Measurements from ENCODE around the gene SPDYE4.

SPDYE4 gene

DNA sequence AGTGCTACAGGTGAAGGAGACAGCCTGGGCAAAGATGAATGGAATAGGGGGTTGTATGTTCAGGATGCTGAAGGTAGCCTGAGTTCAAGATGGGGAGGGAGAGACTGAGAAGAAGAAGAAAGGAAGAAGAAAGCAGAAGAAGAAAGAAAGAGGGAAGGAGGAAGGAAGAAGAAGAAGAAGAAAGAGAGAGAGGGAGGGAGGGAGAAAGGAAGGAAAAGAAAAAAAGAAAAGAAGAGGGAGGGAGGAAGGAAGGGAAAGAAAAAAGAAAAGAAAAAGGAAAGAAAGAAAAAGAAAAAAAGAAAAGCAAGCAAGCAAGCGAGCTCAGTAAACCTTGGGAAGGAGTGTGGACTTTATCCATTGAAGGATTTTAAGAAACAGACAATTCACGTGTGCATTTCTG lies 21.6 kb downstream of the SPDYE4 start:
- DNase-seq = no peak

- no peak for DNase-seq
Measured at GRCh38 chr17:8736362-8736761, 22.0 kb downstream of the SPDYE4 start.

- DNase-seq = no peak
Measured at GRCh38 chr17:8735336-8735939, 22.9 kb downstream of the SPDYE4 start.

DNA sequence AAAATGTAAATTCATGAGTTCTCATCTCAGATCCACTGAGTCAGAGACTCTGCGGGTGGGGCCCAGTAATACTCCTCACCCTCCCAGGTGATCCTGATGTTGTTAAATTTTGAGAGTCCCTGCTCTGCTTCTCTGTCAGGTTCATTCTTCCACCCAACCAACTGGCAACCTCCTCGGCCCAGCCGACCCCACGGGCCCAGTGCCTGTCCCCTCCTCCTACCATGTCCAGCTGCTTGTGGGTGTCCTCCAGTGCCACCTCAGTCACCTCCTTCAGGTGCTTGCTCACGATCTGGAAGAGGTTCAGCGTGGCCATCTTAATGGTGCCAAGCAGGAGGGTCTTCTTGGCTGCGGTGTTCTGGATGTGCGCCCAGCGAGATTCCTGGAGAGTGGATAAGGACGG lies 23.5 kb downstream of the SPDYE4 start:
- no peak for DNase-seq

DNA sequence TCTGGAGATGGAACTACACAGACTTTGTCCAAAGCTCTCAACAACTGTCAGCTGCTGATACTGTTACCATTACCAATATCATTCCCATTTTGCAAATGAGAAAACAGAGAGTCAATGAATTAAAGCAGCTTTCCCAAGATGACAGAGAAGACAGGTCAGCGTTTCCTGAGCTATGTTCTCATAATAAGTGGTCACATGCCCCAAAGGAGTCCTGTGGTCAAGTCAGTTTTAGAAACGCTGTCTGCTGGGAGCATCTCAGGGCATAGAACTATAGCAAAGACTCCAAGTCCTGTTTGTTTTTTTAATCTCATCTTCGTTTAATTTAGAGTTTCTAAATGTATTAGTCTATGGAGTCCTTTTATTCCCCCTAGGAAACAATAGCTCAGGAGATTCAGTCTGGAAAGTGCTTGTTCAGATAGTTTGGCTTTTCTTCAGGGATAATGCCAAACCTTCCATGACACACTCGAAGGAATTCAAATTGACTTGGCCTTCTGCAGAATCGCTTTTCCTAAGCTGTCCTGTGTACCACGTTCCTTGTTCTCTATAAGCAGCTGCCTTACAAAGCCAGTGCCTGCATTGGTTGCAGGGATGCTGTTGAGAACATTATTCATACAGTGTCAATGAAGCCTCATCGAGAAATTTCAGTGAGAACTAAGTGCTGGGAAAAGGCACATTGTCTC lies 25.8 kb downstream of the SPDYE4 start:
- DNase-seq = no peak

- no peak for DNase-seq
Measured at GRCh38 chr17:8729860-8730259, 28.5 kb downstream of the SPDYE4 start.

GRCh38 chr17:8729421-8729820 lies 28.9 kb downstream of the SPDYE4 start:
- DNase-seq = no peak

GRCh38 chr17:8728971-8729370 lies 29.4 kb downstream of the SPDYE4 start:
- DNase-seq = no peak

- no peak for DNase-seq
Measured at GRCh38 chr17:8728251-8728938, 30.0 kb downstream of the SPDYE4 start.

DNA sequence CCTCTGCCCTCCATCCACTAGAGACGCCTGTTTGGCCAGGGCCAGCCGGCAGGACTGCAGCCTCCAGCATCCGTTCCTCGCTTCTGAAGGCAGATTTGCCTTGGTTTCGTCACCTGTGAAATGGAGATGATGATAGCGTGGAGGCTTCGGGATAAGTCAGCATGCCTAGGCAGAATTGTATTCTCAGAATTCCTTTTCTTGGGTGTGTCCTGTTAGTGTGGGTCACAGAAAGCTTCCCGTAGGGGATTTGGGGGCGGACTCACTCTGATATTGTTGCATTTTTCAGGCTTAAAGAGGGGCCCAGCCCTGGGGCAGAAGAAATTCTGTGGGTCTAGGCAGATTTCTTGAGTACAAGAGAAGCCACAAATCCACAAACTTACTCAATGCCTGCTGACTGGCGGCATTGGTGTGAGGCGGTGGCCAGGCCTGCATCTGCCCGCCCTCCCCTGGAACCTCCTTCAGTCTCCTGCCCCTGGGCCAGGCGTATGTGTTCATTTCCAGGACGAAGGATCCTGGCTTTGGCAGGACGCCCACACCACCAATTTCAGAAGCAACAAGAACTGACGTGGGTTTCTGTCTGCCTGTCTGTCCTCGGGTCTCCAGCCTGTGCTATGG lies 31.3 kb downstream of the SPDYE4 start:
- DNase-seq = no peak

- no peak for DNase-seq
Measured at GRCh38 chr17:8725881-8726876, 32.2 kb downstream of the SPDYE4 start.

- DNase-seq = no peak
Measured at GRCh38 chr17:8724451-8724850, 33.9 kb downstream of the SPDYE4 start.

DNA sequence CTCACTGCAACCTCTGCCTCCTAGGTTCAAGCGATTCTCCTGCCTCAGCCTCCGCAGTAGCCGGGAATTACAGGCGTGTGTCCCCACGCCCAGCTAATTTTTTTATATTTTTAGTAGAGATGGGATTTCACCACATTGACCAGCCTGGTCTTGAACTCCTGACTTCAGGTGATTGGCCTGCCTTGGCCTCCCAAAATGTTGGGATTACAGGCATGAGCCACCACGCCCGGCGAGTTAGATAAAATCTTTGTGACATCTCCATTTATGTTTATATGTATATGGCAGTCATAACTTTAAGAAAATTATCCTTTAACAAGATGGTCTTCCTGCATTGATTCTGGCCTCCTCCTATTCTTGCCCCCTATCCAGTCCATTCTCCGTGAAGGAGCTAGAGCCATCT lies 37.8 kb downstream of the SPDYE4 start:
- no peak for DNase-seq

GRCh38 chr17:8719291-8720246 lies 38.8 kb downstream of the SPDYE4 start:
- DNase-seq = no peak

GRCh38 chr17:8718001-8718563 lies 40.3 kb downstream of the SPDYE4 start:
- DNase-seq = no peak

DNA sequence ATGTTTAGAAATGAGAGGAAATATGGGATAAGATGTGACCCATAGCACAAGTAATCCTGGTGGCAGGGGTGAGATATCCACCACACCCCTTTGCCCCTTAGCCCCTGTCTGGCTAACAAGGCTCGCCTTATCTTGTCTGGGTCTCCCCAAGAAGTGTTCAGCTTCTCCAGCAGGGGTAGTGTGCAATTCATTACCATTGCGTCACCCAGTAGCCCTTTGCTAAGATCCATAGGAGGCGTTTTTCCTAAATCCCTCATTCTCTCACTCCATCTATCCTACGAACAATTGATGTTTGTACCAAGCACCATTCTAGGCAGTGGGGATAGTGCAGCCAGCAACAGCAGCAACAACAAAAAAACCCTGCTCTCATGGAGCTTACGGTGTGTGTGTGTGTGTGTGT lies 44.5 kb downstream of the SPDYE4 start:
- DNase-seq = no peak

DNA sequence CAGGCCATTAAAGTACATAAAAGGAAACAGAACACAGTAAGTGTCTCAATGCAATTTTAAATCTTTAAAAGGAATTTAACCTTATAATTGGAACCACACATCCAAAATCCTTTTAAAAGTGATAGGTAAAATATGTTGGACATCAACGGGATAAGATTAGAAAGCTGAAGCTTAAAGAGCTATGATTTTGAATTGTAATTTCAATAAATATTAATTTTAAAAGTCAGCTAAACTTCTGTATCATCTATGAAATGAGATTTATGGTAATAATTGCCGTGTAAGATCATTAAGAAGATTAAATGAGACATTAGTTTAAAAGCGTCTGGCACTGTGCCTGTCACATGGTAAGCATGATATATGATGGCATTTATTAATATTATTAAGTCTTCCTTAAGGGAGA lies 45.0 kb downstream of the SPDYE4 start:
- no peak for DNase-seq

DNA sequence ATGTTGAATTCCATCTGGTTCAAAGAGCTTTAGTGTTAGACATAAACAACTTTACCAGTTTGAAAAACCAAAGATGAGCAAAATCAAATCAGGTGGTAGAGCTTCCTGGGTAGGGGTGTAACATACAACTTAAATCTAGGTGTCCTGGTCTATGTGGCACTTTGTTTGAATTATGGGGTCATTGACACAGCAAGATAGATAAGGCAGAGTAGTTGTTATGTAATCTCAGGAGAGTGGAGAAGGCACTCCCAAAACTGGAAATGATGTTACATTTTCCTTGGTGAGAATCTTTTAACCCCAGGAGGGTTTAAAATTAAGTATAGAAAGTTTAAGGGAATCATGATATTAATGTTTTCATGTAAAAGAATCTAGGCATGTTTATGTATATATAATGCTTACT lies 45.6 kb downstream of the SPDYE4 start:
- no peak for DNase-seq

DNA sequence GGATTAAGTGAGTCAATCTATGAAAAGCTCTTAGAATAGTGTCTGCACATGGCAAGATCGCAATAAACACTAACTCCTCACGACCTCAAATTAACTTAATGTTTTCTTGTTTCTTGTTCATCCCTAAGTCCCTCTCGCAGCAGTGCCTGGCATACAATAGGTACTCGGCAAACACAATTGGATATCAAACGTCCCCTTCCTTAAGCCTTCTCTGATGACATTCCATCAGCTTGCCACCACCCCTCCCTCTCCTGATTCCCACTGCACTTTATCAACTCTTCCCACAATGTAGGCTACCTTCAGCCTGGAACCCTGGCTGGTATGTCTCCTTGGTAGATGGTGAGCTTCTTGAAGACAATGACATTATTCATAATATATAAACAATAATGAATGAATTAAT lies 47.1 kb downstream of the SPDYE4 start:
- DNase-seq = no peak

- DNase-seq = no peak
Measured at GRCh38 chr17:8710813-8711212, 47.5 kb downstream of the SPDYE4 start.

- DNase-seq = no peak
Measured at GRCh38 chr17:8709006-8709405, 49.3 kb downstream of the SPDYE4 start.

All from activated CD4-positive, CD25-positive, alpha-beta regulatory T cell (primary cell).